ENCODE results near the gene PADI1. TPM values are rescaled to one million over a fixed set of nuclear protein-coding genes. Genes with fewer than 3 reads are reported as not detected.

Gene PADI1
- polyA plus RNA-seq, 4 donors, result 0.01 to 0.27 (median 0.10) TPM; not detected in 1

DNA sequence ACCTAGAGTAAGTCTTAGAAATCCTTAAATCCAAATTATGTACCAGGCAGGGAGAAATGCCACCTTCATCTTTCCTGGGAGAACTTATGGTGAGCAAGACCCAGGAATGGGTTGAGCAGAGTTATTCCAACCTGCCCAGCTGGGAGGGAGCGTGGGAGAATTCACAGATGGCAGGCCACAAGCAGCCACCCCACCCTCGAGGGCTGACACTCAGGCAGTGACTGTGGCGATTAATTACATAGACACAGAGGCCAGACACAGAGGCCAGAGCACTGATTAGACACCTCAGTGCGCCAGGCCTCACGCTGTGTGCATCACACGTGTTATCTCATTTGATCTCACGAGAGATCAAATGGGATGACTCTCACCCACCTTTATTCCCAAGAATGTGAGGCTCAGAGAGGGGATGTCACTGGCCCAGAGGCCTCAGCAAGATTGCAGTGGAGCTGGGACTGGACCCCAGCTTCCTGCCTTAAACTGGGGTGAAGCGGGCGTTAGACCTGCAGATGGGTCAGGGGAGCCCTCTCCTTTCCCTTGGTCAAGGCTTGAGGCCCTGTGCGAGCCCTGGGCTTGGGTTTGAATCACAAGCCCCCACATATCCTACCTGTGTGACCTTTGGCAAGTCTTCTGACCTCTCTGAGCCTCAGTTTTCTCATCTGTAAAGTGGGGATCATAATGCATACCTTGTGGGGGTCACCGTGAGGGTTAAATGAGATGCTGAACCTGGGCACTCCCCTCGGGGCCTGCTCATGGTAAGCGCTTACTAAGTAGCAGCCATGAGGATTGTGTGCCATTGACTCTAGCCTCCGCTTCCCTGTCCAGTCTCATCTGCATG, 74.3 kb downstream of the PADI1 start:
- no peaks in the 10 kb centered on the region for H3K36me3 ChIP-seq (ENCODE audit: control insufficient read depth in 3 of 3, insufficient read depth in 2 of 3, low read depth in 1 of 3, low read length in 3 of 3)
- no peaks in the 10 kb centered on the region for H3K27me3 ChIP-seq (ENCODE audit: control insufficient read depth in 3 of 3, insufficient read depth in 3 of 3, low read length in 3 of 3)
- no peak overlapping the region for H3K27ac ChIP-seq (ENCODE audit: low read depth in 1 of 3, low read length in 2 of 3)
- no peaks in the 10 kb centered on the region for H3K9me3 ChIP-seq (ENCODE audit: control insufficient read depth in 2 of 2, insufficient read depth in 1 of 2, low read depth in 1 of 2, low read length in 1 of 2)
- no peak overlapping the region for H3K4me3 ChIP-seq (ENCODE audit: low read depth in 1 of 3, low read length in 3 of 3)
- FAIRE-seq (no peak), DNase-seq (no peak)
- H3K4me1 ChIP-seq (ENCODE audit: control insufficient read depth in 3 of 3, insufficient read depth in 2 of 3, low read depth in 1 of 3, low read length in 2 of 3), result no peaks in the 10 kb centered on the region
- WGBS, 3 donors, result 68 to 81% (median 72%) methylated on average over 14 of the region's 14 CpGs

DNA sequence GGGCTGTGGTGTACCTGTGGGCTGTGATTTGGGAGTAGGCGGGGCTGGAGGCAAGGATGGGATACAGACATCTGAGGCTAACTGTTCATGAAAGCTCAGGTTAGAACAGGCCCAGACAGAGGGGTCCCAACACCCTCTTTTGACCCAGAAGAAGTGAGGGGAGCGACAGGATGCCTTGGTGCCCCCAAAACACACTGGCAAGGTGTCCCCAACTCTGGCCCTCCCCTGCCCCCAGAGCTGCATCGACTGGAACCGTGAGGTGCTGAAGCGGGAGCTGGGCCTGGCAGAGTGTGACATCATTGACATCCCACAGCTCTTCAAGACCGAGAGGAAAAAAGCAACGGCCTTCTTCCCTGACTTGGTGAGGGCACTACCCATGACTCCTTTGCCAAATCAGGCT, 75.5 kb downstream of the PADI1 start:
- Histone ChIP-seq H3K27me3 (ENCODE audit: control insufficient read depth in 3 of 3, insufficient read depth in 3 of 3, low read length in 3 of 3) (no peaks in the 10 kb centered on the region), H3K9me3 (ENCODE audit: control insufficient read depth in 2 of 2, insufficient read depth in 1 of 2, low read depth in 1 of 2, low read length in 1 of 2) (no peaks in the 10 kb centered on the region), H3K27ac (ENCODE audit: low read depth in 1 of 3, low read length in 2 of 3) (no peak overlapping the region), H3K4me1 (ENCODE audit: control insufficient read depth in 3 of 3, insufficient read depth in 2 of 3, low read depth in 1 of 3, low read length in 2 of 3) (no peaks in the 10 kb centered on the region), H3K36me3 (ENCODE audit: control insufficient read depth in 3 of 3, insufficient read depth in 2 of 3, low read depth in 1 of 3, low read length in 3 of 3) (no peaks in the 10 kb centered on the region), H3K4me3 (ENCODE audit: low read depth in 1 of 3, low read length in 3 of 3) (no peak overlapping the region)
- WGBS, 3 donors, result 64 to 78% (median 71%) methylated on average over 7 of the region's 7 CpGs
- DNase-seq (no peak), FAIRE-seq (no peak)

DNA sequence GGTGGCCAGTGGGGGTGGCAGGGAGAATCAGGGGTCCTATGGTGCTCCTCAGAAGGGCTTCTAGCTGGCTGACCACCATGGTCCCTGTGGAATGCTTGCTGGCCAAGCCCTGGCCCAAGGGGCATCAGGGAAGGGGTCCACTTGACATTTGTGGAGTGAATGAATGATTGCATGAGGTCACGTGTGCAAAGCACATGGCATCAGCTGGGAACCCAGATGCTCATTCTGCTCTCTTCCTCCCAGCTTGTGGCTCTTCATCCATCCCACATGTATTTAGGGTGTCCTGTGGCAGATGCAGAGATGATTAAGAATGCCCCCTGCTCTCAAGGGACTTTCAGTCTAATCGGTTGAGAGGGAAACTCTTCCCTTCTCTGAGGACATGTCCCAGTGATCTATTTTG, 76.0 kb downstream of the PADI1 start:
- Histone ChIP-seq H3K9me3 (ENCODE audit: control insufficient read depth in 2 of 2, insufficient read depth in 1 of 2, low read depth in 1 of 2, low read length in 1 of 2) (no peaks in the 10 kb centered on the region), H3K27ac (ENCODE audit: low read depth in 1 of 3, low read length in 2 of 3) (no peak overlapping the region), H3K4me3 (ENCODE audit: low read depth in 1 of 3, low read length in 3 of 3) (no peak overlapping the region), H3K27me3 (ENCODE audit: control insufficient read depth in 3 of 3, insufficient read depth in 3 of 3, low read length in 3 of 3) (no peaks in the 10 kb centered on the region), H3K36me3 (ENCODE audit: control insufficient read depth in 3 of 3, insufficient read depth in 2 of 3, low read depth in 1 of 3, low read length in 3 of 3) (no peaks in the 10 kb centered on the region), H3K4me1 (ENCODE audit: control insufficient read depth in 3 of 3, insufficient read depth in 2 of 3, low read depth in 1 of 3, low read length in 2 of 3) (no peaks in the 10 kb centered on the region)
- 76 to 87% (median 79%) methylated on average over 2 of the region's 2 CpGs for WGBS, 3 donors
- FAIRE-seq (no peak), DNase-seq (no peak)

DNA sequence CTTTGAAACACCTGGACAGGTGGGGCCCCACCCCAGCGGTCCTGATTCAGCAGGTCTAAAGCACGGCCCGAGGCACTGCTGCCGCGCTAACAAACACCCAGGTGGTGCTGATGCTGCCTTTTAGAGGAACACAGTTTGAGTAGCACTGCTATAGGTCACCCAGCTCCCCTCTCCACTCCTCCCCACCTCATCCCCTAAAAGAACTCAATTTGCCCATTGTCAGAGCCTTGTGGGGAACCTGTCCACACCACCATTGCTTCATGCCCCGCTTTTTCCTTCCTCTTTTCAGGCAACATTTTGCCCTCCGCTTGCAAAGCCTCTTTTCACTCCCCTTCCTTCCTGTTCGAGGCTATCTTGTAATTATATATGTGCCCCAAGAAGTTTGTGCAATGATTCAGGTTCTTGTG, 76.8 kb downstream of the PADI1 start:
- H3K36me3 ChIP-seq (ENCODE audit: control insufficient read depth in 3 of 3, insufficient read depth in 2 of 3, low read depth in 1 of 3, low read length in 3 of 3), result no peaks in the 10 kb centered on the region
- no peaks in the 10 kb centered on the region for H3K4me1 ChIP-seq (ENCODE audit: control insufficient read depth in 3 of 3, insufficient read depth in 2 of 3, low read depth in 1 of 3, low read length in 2 of 3)
- DNase-seq (no peak), FAIRE-seq (no peak)
- H3K27me3 ChIP-seq (ENCODE audit: control insufficient read depth in 3 of 3, insufficient read depth in 3 of 3, low read length in 3 of 3), result no peaks in the 10 kb centered on the region
- H3K4me3 ChIP-seq (ENCODE audit: low read depth in 1 of 3, low read length in 3 of 3), result no peak overlapping the region
- H3K9me3 ChIP-seq (ENCODE audit: control insufficient read depth in 2 of 2, insufficient read depth in 1 of 2, low read depth in 1 of 2, low read length in 1 of 2), result no peaks in the 10 kb centered on the region
- no peak overlapping the region for H3K27ac ChIP-seq (ENCODE audit: low read depth in 1 of 3, low read length in 2 of 3)
- WGBS, 3 donors, result 35 to 59% (median 44%) methylated on average over 8 of the region's 8 CpGs

DNA sequence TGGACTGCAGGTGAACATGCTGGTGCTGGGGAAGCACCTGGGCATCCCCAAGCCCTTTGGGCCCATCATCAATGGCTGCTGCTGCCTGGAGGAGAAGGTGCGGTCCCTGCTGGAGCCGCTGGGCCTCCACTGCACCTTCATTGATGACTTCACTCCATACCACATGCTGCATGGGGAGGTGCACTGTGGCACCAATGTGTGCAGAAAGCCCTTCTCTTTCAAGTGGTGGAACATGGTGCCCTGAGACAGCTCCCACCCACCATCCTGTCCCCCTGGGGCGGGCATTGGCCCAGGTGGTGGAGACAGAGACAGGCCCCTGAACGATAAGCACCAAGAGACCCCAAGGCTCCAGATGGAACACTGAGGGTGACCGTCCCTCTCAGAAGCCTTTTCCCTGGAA, 77.9 kb downstream of the PADI1 start:
- WGBS, 3 donors, result 71 to 87% (median 74%) methylated on average over 4 to 5 of the region's 5 CpGs
- H3K36me3 ChIP-seq (ENCODE audit: control insufficient read depth in 3 of 3, insufficient read depth in 2 of 3, low read depth in 1 of 3, low read length in 3 of 3), result no peaks in the 10 kb centered on the region
- no peak overlapping the region for H3K4me3 ChIP-seq (ENCODE audit: low read depth in 1 of 3, low read length in 3 of 3)
- H3K27me3 ChIP-seq (ENCODE audit: control insufficient read depth in 3 of 3, insufficient read depth in 3 of 3, low read length in 3 of 3), result no peaks in the 10 kb centered on the region
- DNase-seq, result no peak
- no peaks in the 10 kb centered on the region for H3K4me1 ChIP-seq (ENCODE audit: control insufficient read depth in 3 of 3, insufficient read depth in 2 of 3, low read depth in 1 of 3, low read length in 2 of 3)
- FAIRE-seq, result no peak
- no peak overlapping the region for H3K27ac ChIP-seq (ENCODE audit: low read depth in 1 of 3, low read length in 2 of 3)
- no peaks in the 10 kb centered on the region for H3K9me3 ChIP-seq (ENCODE audit: control insufficient read depth in 2 of 2, insufficient read depth in 1 of 2, low read depth in 1 of 2, low read length in 1 of 2)

DNA sequence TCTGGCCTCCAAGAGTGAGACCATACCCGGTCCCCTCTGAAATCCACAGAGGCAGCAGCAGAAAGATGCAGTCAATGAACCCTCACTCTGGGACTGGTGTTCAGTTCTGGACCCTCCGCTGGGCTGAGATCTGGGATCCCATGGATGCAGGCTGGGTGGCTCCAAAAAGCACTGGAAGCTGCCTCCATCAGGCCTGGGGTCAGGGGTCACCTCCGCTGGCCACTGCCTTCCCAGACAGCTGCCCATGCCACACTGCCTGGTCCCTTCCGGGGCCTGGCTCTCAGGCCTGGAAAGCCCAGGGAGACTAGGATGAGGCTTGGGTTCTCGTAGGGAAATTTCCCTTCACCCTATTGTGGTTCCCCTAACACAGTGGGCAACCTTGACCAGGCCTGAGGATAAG, 81.7 kb downstream of the PADI1 start:
- DNase-seq (no peak), FAIRE-seq (no peak)
- H3K9me3 ChIP-seq (ENCODE audit: control insufficient read depth in 2 of 2, insufficient read depth in 1 of 2, low read depth in 1 of 2, low read length in 1 of 2), result no peaks in the 10 kb centered on the region

DNA sequence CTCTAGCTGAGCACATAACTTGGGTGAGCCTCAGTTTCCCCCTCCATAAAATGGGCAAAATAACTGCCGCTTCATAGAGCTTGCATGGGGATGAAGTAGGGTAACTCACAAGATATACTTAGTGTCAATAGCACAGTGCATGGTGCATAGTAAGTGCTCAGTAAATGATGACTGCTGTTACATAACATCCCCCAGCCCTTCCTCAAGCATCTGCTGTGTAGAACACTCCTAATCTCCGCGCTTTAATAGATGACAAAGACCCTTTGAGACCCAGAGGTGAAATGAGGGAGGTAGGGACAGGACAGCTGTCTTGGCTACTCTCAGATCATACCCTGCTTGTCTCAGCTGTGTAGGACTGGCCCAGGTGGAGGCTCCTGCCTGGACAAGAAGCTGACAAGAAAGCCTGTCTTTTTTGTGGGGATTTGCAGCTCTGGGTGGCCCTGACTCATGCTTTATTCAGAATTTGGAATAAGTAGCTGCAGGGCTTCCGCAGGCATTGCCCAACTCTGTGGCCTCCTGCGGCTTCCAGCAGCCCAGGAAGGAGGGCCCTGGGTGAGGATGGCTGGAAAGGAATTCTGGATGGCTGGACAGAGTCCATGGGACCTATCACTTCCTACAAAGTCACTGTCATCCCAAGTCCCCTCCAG, 82.3 kb downstream of the PADI1 start:
- DNase-seq, result no peak
- no peaks in the 10 kb centered on the region for H3K4me1 ChIP-seq (ENCODE audit: control insufficient read depth in 3 of 3, insufficient read depth in 2 of 3, low read depth in 1 of 3, low read length in 2 of 3)
- H3K27ac ChIP-seq (ENCODE audit: low read depth in 1 of 3, low read length in 2 of 3), result no peak overlapping the region
- peaks cover 0 to 4% (median 0%) of the 10 kb centered on the region in 3 donors for H3K27me3 ChIP-seq (ENCODE audit: control insufficient read depth in 3 of 3, insufficient read depth in 3 of 3, low read length in 3 of 3)
- no peak overlapping the region for H3K4me3 ChIP-seq (ENCODE audit: low read depth in 1 of 3, low read length in 3 of 3)
- no peaks in the 10 kb centered on the region for H3K36me3 ChIP-seq (ENCODE audit: control insufficient read depth in 3 of 3, insufficient read depth in 2 of 3, low read depth in 1 of 3, low read length in 3 of 3)
- no peaks in the 10 kb centered on the region for H3K9me3 ChIP-seq (ENCODE audit: control insufficient read depth in 2 of 2, insufficient read depth in 1 of 2, low read depth in 1 of 2, low read length in 1 of 2)
- FAIRE-seq, result no peak
- WGBS, 3 donors, result 85 to 92% (median 90%) methylated on average over 5 of the region's 5 CpGs

More for the DNA sequence above, 81.7 kb downstream of the PADI1 start:
- WGBS, 3 donors, result 76 to 88% (median 79%) methylated on average over 5 of the region's 5 CpGs
- H3K36me3 ChIP-seq (ENCODE audit: control insufficient read depth in 3 of 3, insufficient read depth in 2 of 3, low read depth in 1 of 3, low read length in 3 of 3), result no peaks in the 10 kb centered on the region
- H3K4me1 ChIP-seq (ENCODE audit: control insufficient read depth in 3 of 3, insufficient read depth in 2 of 3, low read depth in 1 of 3, low read length in 2 of 3), result no peaks in the 10 kb centered on the region
- no peak overlapping the region for H3K4me3 ChIP-seq (ENCODE audit: low read depth in 1 of 3, low read length in 3 of 3)
- peaks cover 0 to 4% (median 0%) of the 10 kb centered on the region in 3 donors for H3K27me3 ChIP-seq (ENCODE audit: control insufficient read depth in 3 of 3, insufficient read depth in 3 of 3, low read length in 3 of 3)
- H3K27ac ChIP-seq (ENCODE audit: low read depth in 1 of 3, low read length in 2 of 3), result no peak overlapping the region

DNA sequence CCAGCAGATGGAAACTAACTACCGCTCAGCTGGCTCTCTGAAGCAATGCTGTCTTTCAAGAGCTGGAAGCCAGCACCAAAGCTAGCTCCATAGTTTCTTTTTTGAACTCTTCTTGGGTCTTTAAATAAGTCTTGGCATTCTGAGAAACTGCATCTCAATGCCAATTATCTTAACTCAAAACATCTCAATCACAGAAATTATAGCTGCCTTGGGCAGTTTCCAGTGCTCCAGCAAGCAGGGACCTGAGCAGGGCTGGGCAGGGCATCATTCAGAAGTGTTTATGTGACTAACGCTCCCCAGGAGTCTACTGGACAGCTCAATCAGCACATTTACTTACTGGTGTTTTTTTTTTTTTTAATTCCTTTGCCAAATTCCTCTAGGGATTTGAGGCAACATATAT, 84.8 kb downstream of the PADI1 start:
- WGBS, 3 donors, result 27 to 41% (median 36%) methylated on average over 2 of the region's 2 CpGs
- DNase-seq (no peak), FAIRE-seq (no peak)
- Histone ChIP-seq H3K36me3 (ENCODE audit: control insufficient read depth in 3 of 3, insufficient read depth in 2 of 3, low read depth in 1 of 3, low read length in 3 of 3) (no peaks in the 10 kb centered on the region), H3K9me3 (ENCODE audit: control insufficient read depth in 2 of 2, insufficient read depth in 1 of 2, low read depth in 1 of 2, low read length in 1 of 2) (no peaks in the 10 kb centered on the region), H3K27ac (ENCODE audit: low read depth in 1 of 3, low read length in 2 of 3) (no peak overlapping the region), H3K4me3 (ENCODE audit: low read depth in 1 of 3, low read length in 3 of 3) (no peak overlapping the region), H3K27me3 (ENCODE audit: control insufficient read depth in 3 of 3, insufficient read depth in 3 of 3, low read length in 3 of 3) (peaks cover 0 to 4% (median 0%) of the 10 kb centered on the region in 3 donors), H3K4me1 (ENCODE audit: control insufficient read depth in 3 of 3, insufficient read depth in 2 of 3, low read depth in 1 of 3, low read length in 2 of 3) (no peaks in the 10 kb centered on the region)

Data from small intestine (tissue), 7 donors.